ENCODE results near the gene CEP112. TPM values are rescaled to one million over a fixed set of nuclear protein-coding genes. Genes with fewer than 3 reads are reported as not detected.

Gene CEP112
- total and polyA plus RNA-seq, 4 donors = 1.1 to 4.9 (median 1.4) TPM

GRCh38 chr17:65925606-65926307 is 266.2 kb downstream of the CEP112 start (continued):
- no peak for TF ChIP-seq ZBTB33 (IDR thresholded peaks at IDR 0.05)

- Histone ChIP-seq H3K36me3 (ENCODE audit: control insufficient read depth in 4 of 4, insufficient read depth in 3 of 4, low read depth in 1 of 4, low read length in 3 of 4) (no peaks in the 10 kb centered on the region), H3K27me3 (ENCODE audit: control insufficient read depth in 4 of 4, insufficient read depth in 4 of 4, low read length in 3 of 4) (no peaks in the 10 kb centered on the region), H3K27ac (ENCODE audit: low read depth in 1 of 2, low read length in 2 of 2) (no peak overlapping the region), H3K9ac (ENCODE audit: low read depth in 1 of 2, low read length in 2 of 2) (no peak overlapping the region), H3K9me3 (ENCODE audit: control insufficient read depth in 4 of 4, low read length in 3 of 4) (no peaks in the 10 kb centered on the region), H3K4me3 (ENCODE audit: low read depth in 1 of 3, low read length in 3 of 3) (no peak overlapping the region), H3K4me1 (ENCODE audit: control insufficient read depth in 4 of 4, insufficient read depth in 4 of 4, low read length in 3 of 4) (no peaks in the 10 kb centered on the region)
- no peak for DNase-seq (ENCODE audit: low spot score)
- TF ChIP-seq JUND (IDR thresholded peaks at IDR 0.05) (no peak), RXRA (IDR thresholded peaks at IDR 0.05) (no peak), REST (IDR thresholded peaks at IDR 0.05) (no peak)
- 46% methylated on average over 6 of the region's 6 CpGs for WGBS
Observed at GRCh38 chr17:65920996-65921395, 270.9 kb downstream of the CEP112 start.

- 76% methylated on average over 5 of the region's 5 CpGs for WGBS
- no peak for DNase-seq (ENCODE audit: low spot score)
- H3K27me3 ChIP-seq (ENCODE audit: control insufficient read depth in 4 of 4, insufficient read depth in 4 of 4, low read length in 3 of 4) = no peaks in the 10 kb centered on the region
- no peak overlapping the region for H3K9ac ChIP-seq (ENCODE audit: low read depth in 1 of 2, low read length in 2 of 2)
- no peaks in the 10 kb centered on the region for H3K4me1 ChIP-seq (ENCODE audit: control insufficient read depth in 4 of 4, insufficient read depth in 4 of 4, low read length in 3 of 4)
- H3K36me3 ChIP-seq (ENCODE audit: control insufficient read depth in 4 of 4, insufficient read depth in 3 of 4, low read depth in 1 of 4, low read length in 3 of 4) = no peaks in the 10 kb centered on the region
- H3K9me3 ChIP-seq (ENCODE audit: control insufficient read depth in 4 of 4, low read length in 3 of 4) = no peaks in the 10 kb centered on the region
- no peak overlapping the region for H3K4me3 ChIP-seq (ENCODE audit: low read depth in 1 of 3, low read length in 3 of 3)
- TF ChIP-seq RXRA (IDR thresholded peaks at IDR 0.05) (no peak), FOXA2 (IDR thresholded peaks at IDR 0.05) (no peak), JUND (IDR thresholded peaks at IDR 0.05) (no peak), MAX (IDR thresholded peaks at IDR 0.05) (no peak), SP1 (IDR thresholded peaks at IDR 0.05) (no peak), CTCF (IDR thresholded peaks at IDR 0.05; ENCODE audit: low read depth, low read length, missing input control) (no peak), HNF4G (IDR thresholded peaks at IDR 0.05) (no peak), ZBTB33 (IDR thresholded peaks at IDR 0.05) (no peak), NR2F2 (IDR thresholded peaks at IDR 0.05) (no peak)
- H3K27ac ChIP-seq (ENCODE audit: low read depth in 1 of 2, low read length in 2 of 2) = no peak overlapping the region
Observed at GRCh38 chr17:65918916-65919315, 273.0 kb downstream of the CEP112 start.

Measured in liver (tissue), 9 donors.